Neural progenitor cell (in vitro differentiated cells): ENCODE results near the gene SACM1L.

Experiments
- CTCF ChIP-seq: fragments of 200-600 bp; sonication (generic); IDR thresholded peaks from 2 replicates; pipeline ENCODE4 v1.5.1; 2017; ENCODE audit warnings: antibody characterized with exemption, mild to moderate bottlenecking
- EZH2phosphoT487 ChIP-seq: fragments of 200-600 bp; sonication (generic); IDR thresholded peaks from 2 replicates; pipeline ENCODE4 v1.6.1; 2017; ENCODE audit warnings: antibody characterized with exemption

DNA sequence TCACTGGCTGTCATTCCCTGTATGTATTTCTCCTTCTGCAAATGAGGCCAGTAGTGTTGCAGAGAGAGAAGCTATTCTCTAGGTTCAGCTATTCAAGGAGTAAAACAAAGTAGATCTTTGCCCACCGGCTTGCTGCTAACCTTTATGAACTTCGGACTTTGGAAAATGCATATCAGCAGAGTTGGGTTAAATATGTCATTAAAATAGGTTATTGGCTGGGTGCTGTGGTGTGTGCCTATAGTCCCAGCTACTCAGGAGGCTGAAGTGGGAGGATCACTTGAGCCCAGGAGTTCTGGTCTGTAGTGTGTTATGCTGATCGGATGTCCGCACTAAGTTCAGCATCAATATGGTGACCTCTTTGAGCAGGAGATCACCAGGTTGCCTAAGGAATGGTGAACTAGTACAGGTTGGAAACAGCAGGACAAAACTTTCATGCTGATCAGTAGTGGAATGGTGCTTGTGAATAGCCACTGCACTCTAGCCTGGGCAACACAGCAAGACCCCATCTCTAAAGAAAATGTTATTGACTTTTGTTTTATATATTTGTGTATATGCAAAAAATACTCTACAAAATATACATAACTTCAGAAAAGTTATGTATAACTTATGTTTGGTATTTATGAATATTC lies 53.4 kb downstream of the SACM1L start:
- TF ChIP-seq CTCF = no peak
- no peak for TF ChIP-seq EZH2phosphoT487
